Measurements from ENCODE around the gene TMEM222. TPM values are rescaled to one million over a fixed set of nuclear protein-coding genes. Genes with fewer than 3 reads are reported as not detected.
"Not testable (repeated sequence)": the region's sequence is repeated elsewhere in the genome, so short reads cannot be mapped to it uniquely, and the experiment has no call there.

TMEM222 gene
- total RNA-seq, result 10 to 100 TPM; 20.7 to 29.2 TPM
- long read RNA-seq, transcript TMEM222-211 (6 exons, 1,613 nt), result major isoform, 33 of 39 reads
- long read RNA-seq, partial matches to known transcripts, result 0 of 39 reads
- long read RNA-seq, other reads (novel, unspliced or antisense), result 2 of 39 reads

DNA sequence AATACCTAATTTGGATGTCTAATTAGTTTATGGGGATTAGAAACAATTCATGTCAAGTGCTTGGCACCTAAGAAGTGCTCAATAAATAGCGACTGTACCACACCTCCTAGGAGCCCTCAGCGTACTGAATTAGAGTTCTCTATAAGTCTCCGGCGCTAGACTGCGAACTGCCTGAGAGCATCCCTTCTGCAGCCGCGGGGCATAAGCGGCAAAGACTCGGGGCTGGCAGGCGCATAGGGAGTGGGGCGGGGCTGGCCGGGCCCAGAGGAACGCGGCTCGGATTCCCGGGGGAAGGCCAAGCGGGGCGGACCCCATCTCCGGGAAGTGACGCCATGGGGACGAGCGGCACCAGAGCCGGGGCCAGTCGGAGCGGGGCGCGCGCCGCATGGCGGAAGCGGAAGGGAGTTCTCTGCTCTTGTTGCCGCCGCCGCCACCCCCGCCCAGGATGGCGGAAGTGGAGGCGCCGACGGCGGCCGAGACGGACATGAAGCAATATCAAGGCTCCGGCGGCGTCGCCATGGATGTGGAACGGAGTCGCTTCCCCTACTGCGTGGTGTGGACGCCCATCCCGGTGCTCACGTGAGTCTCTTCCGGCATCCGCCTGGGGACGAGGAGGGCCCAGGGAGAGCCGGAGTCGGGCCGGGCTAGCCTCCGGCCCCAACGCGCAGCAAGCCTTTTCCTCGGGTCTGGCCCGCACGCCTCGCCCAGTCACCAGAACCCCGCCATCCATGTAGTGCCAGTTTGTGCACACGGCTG lies at the start of gene TMEM222:
Gene TMEM222 (plus strand): TSS at position 351 of the 756 bp plus-strand sequence. CDS start 35 bp downstream, at position 386.
- intact Hi-C loops (cut with DNase I), result no loop called here
- ATAC-seq (peak; percentile 98 to 99), DNase-seq (peak; percentile 98)

DNA sequence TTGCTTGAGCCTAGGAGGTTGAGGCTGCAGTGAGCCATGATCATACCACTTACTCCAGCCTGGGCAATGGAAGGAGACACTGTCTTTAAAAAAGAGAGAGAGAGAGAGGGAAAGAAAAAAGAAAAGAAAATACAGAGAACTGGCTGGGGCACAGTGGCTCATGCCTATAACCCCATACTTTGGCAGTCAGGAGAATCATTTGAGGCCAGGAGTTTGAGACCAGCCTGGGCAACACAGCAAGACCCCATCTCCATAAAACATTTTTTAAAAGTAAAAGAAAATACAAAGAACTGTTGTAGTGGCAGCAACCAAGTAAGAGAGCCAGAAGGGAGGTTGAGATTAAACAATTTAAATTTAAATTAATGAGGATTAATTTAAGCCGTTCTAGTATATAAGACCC lies 47.8 kb upstream of the TMEM222 start:
- DNase-seq, result no peak
- no peak for ATAC-seq
- intact Hi-C loops (cut with DNase I), result no loop called here

- ATAC-seq (no peak), DNase-seq (no peak)
- intact Hi-C loops (cut with DNase I), result no loop called here
Observed at GRCh38 chr1:27275696-27276095, 46.3 kb upstream of the TMEM222 start.

- DNase-seq, result peak; percentile 89
- ATAC-seq, result peak; percentile 86 to 87
- intact Hi-C loops (cut with DNase I), result loop anchor here (2.0 to 5.0 kb wide), 4 partner anchors 87 to 237 kb away; no protein-coding TSS in a partner anchor
Observed at GRCh38 chr1:27284425-27285273, 37.3 kb upstream of the TMEM222 start.

DNA sequence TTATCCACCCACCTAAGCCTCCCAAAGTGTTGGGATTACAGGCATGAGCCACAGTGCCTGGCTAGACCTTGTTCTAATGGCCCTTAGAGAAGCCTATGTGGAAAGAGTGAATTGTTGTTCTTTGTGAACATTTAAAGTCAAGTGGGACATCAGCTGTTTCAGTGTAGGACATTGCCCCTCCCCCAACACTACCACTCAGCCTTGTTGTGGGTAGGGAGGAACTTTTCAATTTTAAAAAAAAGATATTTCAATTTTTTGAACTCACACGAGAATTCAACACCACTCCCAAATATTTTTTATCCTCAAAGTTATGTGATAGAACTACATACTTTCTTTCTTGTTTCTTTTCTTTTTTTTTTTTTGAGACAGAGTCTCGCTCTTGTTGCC lies 36.7 kb upstream of the TMEM222 start:
- intact Hi-C loops (cut with DNase I), result loop anchor here in 1 of 2 donors (2.0 kb wide), 1 partner anchor 182 kb away; no protein-coding TSS in a partner anchor
- DNase-seq, result no peak
- ATAC-seq, result peak in 1 of 2 donors; percentile 30

- DNase-seq, ATAC-seq: not testable (repeated sequence)
- intact Hi-C loops (cut with DNase I), result loop anchor here in 1 of 2 donors (2.0 kb wide), 1 partner anchor 183 kb away; no protein-coding TSS in a partner anchor
Observed at GRCh38 chr1:27285821-27286220, 36.1 kb upstream of the TMEM222 start.

- intact Hi-C loops (cut with DNase I); ATAC-seq; DNase-seq: not testable (repeated sequence)
Observed at GRCh38 chr1:27289125-27289524, 32.8 kb upstream of the TMEM222 start.

DNA sequence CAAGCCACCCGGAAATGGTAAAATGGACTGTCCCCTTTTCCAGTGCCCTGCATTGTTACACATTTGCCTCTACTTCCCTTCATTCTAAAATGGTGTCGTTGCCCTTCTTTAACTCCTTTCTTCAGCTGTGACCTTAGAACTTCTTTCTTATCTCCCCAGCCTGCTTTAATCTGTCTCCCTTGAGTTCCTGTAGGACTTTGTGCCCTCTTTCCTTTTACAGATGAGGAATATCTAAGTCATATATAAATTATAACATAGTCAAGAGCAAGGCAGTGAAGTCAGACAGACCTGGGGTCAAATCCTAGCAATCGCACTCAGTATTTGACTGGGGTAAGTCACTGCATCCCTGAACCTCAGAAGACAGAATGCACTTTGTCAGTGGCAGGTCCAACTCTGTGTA lies 31.4 kb upstream of the TMEM222 start:
- intact Hi-C loops (cut with DNase I), result no loop called here
- ATAC-seq, result no peak
- no peak for DNase-seq

DNA sequence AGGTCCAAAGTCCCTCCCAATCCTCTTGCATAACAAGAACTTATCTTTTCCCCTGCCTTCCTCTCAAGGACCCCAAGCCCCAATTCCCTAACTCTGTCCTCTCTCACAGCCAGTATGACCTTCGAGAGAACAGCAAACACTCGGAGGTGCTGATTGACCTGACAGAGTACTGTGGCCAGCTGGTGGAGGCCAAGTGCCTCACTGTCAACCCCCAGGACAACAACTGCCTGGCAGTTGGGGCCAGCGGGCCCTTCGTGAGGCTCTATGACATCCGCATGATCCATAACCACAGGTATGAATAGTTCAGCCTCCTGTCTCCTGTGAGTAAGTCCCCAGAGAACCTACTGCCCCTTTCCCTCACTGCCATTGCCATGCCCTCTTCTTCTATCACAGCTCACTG lies 29.9 kb upstream of the TMEM222 start:
- ATAC-seq (peak; percentile 19 to 63), DNase-seq (no peak)
- intact Hi-C loops (cut with DNase I), result no loop called here

DNA sequence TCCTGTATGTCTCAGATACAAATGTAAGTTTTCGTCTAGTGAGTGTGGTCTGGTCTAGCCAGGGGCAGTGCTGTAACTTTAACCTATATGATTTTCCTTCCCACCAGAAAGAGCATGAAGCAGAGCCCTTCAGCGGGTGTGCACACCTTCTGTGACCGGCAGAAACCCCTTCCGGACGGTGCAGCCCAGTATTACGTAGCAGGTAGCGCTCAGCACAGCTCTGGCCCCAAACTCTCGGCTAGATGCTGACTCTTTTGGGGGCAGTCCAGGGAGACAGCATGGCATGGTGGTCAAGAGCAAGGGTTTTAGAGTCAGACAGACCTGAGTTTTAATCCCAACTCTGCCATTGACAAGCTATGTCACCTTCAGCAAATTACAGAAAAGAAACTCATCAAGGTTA lies 28.0 kb upstream of the TMEM222 start:
- DNase-seq (no peak), ATAC-seq (no peak)
- intact Hi-C loops (cut with DNase I), result no loop called here

GRCh38 chr1:27296773-27297291 lies 25.1 kb upstream of the TMEM222 start:
- intact Hi-C loops (cut with DNase I), result loop anchor here in 1 of 2 donors (5.0 kb wide), 1 partner anchor 370 kb away; no protein-coding TSS in a partner anchor
- DNase-seq, result peak; percentile 77
- peak in 1 of 2 donors; percentile 6 for ATAC-seq

GRCh38 chr1:27297903-27298302 lies 24.1 kb upstream of the TMEM222 start:
- intact Hi-C loops (cut with DNase I), result loop anchor here in 1 of 2 donors (5.0 kb wide), 1 partner anchor 369 kb away; no protein-coding TSS in a partner anchor
- DNase-seq, result no peak

DNA sequence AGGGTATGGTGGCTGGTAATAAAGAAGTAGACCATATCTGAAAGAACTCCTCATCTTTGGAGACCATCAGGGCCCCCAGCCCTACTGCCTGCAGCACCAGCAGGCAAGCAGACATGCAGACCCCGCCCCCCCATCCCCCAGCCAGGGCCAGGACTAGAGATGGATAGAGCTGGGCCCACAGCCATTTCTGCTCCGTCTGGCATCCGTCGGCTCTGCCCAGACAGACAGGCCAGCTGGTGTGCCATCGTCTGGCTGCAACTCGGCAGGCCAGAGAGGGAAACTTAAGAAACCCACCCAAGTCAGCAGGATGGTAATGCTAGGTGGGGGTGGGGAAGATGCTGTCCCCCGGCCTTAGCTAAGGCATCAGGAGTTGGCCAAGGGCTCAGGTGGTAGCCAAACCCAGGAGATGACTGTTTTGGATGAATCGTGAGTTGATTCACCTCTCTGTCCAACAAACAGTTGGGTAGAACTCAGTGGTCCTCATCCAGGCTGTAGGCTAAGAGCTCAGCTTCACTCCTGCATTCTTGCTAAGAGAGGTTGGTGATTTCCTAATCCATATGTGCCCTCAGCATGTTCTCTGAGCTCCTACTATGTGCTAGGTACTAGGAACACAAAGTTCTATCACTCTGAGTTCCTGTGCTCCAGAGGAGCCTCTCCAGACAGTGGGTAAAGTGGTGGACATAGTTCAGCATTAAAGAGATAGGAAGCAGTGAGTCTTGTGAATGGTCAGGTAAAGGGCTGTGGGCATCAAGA lies 23.2 kb upstream of the TMEM222 start:
- intact Hi-C loops (cut with DNase I), result loop anchor here in 1 of 2 donors (5.0 kb wide), 1 partner anchor 368 kb away; no protein-coding TSS in a partner anchor
- no peak for ATAC-seq
- no peak for DNase-seq

More at GRCh38 chr1:27297903-27298302, 24.1 kb upstream of the TMEM222 start:
- ATAC-seq, result no peak

GRCh38 chr1:27299385-27300271 lies 22.3 kb upstream of the TMEM222 start:
- DNase-seq (peak; percentile 77), ATAC-seq (peak; percentile 73 to 78)

GRCh38 chr1:27300341-27301051 lies 21.5 kb upstream of the TMEM222 start:
- intact Hi-C loops (cut with DNase I), result loop anchor here (2.0 to 5.0 kb wide), 4 partner anchors 47 to 306 kb away; no protein-coding TSS in a partner anchor
- peak; percentile 84 to 87 for ATAC-seq
- peak; percentile 83 for DNase-seq

More at GRCh38 chr1:27299385-27300271, 22.3 kb upstream of the TMEM222 start:
- intact Hi-C loops (cut with DNase I), result loop anchor here (2.0 to 5.0 kb wide), 5 partner anchors 48 to 368 kb away; no protein-coding TSS in a partner anchor

- ATAC-seq (no peak), DNase-seq (no peak)
- intact Hi-C loops (cut with DNase I), result loop anchor here (2.0 to 5.0 kb wide), 4 partner anchors 46 to 306 kb away; no protein-coding TSS in a partner anchor
Observed at GRCh38 chr1:27301052-27301422, 20.9 kb upstream of the TMEM222 start.

Data from left cardiac atrium (tissue), 4 donors.